NCI-H510A treated with DMSO at 0.1 percent for 48 hours (cell line): ENCODE results near the gene MAML2.

ENCODE experiments used
- DNase-seq: peaks from one replicate; lab custom pipeline; 2025; lab: John Stamatoyannopoulos, UW

The MAML2 gene

GRCh38 chr11:95968585-95968984 is 374.4 kb downstream of the MAML2 start:
- no peak for DNase-seq

- no peak for DNase-seq
Measured at GRCh38 chr11:95964281-95964680, 378.7 kb downstream of the MAML2 start.

GRCh38 chr11:95961758-95962157 is 381.2 kb downstream of the MAML2 start:
- DNase-seq = no peak

GRCh38 chr11:95950905-95951304 is 392.1 kb downstream of the MAML2 start:
- DNase-seq = no peak

GRCh38 chr11:95948637-95949036 is 394.4 kb downstream of the MAML2 start:
- no peak for DNase-seq

- DNase-seq = no peak
Measured at GRCh38 chr11:95944623-95945022, 398.4 kb downstream of the MAML2 start.

- DNase-seq = no peak
Measured at GRCh38 chr11:95943546-95943945, 399.4 kb downstream of the MAML2 start.

- no peak for DNase-seq
Measured at GRCh38 chr11:95939091-95939490, 403.9 kb downstream of the MAML2 start.

- DNase-seq = no peak
Measured at GRCh38 chr11:95937358-95937757, 405.6 kb downstream of the MAML2 start.

- no peak for DNase-seq
Measured at GRCh38 chr11:95933594-95933993, 409.4 kb downstream of the MAML2 start.

GRCh38 chr11:95931916-95932315 is 411.1 kb downstream of the MAML2 start:
- DNase-seq = no peak

GRCh38 chr11:95930948-95931347 is 412.0 kb downstream of the MAML2 start:
- no peak for DNase-seq

GRCh38 chr11:95926726-95927125 is 416.3 kb downstream of the MAML2 start:
- DNase-seq = no peak
